Fibroblast of mammary gland (primary cell): ENCODE measurements around the gene PPT1.
"Not testable (repeated sequence)": the region's sequence is repeated elsewhere in the genome, so short reads cannot be mapped to it uniquely, and the experiment has no call there.

ENCODE experiments used
- DNase-seq: peaks from one replicate; pipeline ENCODE4 v3.0.0-alpha.2; 2010; ENCODE audit warnings: low read depth
- H3K4me3 ChIP-seq: 2 replicates; pipeline ENCODE4 v1.5.1; 2011; ENCODE audit warnings: low read depth, mild to moderate bottlenecking, low read length, moderate library complexity; ENCODE audit not compliant: control insufficient read depth
- TF ChIP-seq, protein P1 (sequence below): conservative IDR thresholded peaks from 2 replicates; pipeline ENCODE4 v1.5.1; 2011; ENCODE audit warnings: low read depth, low read length, inconsistent platforms; ENCODE audit not compliant: control insufficient read depth, insufficient read depth

Gene PPT1

DNA sequence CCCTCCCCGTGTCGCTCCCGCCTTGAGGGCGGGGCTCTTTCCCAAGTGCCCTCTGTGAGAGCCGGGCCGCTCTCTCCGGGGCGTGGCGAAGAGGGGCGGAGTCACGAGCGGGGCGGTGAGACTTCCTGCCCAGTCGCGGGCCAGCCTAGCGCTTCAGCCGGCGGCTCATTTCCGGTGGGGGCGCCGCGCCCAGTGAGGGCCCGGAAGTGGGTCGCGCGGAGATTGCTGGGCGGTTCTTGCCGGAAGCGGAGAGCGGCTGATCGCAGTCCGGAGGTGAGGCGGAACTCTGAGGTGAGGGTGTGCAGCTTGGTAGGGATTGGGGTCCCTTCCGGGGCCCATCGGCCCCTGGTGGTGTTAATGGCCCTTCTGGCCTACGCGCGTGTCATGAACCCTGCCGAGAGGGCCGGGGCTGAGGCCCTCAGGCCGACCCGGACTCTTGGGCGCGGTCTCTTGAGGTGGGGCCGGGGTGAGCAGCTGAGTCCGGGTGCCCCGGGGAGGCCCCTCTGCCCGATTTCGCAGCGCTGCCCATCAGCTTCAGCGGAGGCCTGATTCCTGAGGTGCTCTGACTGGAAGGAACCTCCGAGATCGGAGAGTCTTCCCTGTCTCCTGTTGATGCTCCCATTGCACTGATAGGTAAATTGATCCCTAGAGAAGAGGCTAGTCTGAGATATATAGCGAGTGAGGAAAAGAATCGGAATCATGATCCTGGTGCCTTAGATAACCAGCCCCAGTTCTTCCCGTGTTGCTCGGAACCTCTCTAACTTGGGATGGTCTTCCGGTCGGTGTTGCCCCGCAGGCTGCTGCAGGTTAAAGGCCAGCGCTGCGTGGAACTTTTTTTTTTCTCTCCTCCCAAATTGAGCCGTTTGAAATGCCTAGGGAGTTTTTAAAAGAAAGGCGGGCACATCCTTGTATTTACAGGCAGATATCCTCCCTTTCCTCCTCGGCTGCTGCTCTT lies 56.3 kb downstream of the PPT1 start, which contains the start of gene CAP1:
CAP1 (plus strand) TSS at position 219 of the 955 bp plus-strand sequence. CDS start 18,618 bp downstream, outside the sequence.
- TF ChIP-seq, protein P1, sequence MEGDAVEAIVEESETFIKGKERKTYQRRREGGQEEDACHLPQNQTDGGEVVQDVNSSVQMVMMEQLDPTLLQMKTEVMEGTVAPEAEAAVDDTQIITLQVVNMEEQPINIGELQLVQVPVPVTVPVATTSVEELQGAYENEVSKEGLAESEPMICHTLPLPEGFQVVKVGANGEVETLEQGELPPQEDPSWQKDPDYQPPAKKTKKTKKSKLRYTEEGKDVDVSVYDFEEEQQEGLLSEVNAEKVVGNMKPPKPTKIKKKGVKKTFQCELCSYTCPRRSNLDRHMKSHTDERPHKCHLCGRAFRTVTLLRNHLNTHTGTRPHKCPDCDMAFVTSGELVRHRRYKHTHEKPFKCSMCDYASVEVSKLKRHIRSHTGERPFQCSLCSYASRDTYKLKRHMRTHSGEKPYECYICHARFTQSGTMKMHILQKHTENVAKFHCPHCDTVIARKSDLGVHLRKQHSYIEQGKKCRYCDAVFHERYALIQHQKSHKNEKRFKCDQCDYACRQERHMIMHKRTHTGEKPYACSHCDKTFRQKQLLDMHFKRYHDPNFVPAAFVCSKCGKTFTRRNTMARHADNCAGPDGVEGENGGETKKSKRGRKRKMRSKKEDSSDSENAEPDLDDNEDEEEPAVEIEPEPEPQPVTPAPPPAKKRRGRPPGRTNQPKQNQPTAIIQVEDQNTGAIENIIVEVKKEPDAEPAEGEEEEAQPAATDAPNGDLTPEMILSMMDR: no peak
- DNase-seq: peak; percentile 96
- H3K4me3 ChIP-seq: peak within 1 kb of the TSS; percentile 99

DNA sequence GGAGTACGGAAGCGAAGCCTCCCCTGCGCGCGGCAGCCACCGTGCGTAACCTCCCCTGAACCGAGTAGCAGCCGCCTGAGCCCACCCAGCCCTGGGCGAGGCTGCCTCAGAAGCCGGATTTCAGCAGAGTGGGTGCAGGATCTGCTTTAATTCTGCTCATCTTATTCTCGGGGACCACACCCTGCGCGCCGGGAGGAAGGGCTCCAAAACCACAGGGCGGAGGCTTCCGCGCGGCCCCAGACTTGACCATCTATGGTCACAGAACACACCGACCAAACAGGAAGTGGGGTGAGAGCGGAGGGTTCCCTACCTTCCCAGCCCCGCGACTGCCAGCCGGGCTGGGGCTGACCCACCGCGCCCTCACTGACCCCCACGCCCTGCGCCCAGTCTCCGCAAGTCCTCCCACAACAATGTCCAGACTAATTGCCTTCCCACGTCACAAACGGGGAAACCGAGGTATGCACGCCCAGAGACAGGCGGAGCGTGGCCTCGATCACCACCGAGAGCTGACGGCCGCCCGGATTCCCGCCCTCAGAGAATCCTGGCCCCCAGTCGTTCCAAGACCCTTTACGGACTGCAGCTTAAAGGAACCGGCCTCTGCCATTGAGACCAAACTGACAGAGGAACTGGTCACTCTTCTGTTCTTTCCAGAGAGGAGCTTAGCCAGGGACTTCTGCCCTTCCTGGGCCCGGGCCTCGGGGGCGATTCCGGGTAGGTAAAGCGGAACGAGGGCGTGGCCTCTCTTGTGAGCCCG lies 57.1 kb downstream of the PPT1 start:
- peak overlapping the region; percentile 99 for H3K4me3 ChIP-seq
- peak; percentile 83 for DNase-seq
- TF ChIP-seq, protein P1: no peak

DNA sequence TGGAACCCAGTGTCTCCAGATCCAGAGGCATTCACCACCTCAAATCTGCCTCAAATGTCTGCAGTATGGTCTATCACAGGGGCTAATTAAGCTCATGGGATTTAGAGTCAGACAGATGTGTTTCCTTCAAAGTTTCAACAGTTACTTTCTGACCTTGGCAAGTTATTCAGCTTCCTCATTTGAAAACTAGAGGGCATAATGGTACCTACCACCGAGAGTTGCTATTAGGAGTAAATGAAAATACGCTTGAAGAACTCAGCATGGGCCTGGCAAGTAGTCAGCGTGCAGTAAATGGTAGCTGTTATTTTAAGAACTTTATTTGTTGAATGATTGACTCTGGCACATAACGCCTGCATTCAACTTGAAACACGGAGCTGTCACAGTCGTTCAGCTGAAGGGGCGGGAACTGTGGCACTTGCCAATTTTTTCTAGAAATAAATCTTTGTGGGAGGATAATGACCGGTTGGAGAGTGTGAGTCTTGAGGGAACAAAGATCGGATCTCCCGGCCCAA lies 57.8 kb downstream of the PPT1 start:
- peak; percentile 59 for DNase-seq
- TF ChIP-seq, protein P1: no peak

DNA sequence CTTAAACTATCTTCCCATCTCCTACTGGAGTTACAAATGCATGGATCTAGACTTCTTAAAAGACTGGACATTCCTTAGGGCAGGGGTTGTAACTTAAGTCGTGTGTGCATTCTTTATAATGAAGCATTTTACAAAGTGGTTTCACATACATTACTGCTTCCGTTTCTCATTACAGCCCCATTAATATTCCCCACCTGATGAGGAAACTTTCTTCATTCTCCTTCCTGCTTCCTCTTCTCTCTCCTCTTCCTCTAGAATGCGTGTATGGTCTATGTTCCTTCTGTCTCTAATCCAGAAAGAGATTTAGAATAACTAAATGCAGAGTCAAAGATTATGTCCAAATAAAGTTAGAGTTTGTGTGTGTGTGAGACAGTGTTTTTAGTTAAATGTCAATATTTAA lies 58.4 kb downstream of the PPT1 start:
- no peak for DNase-seq
- TF ChIP-seq, protein P1: no peak
- no peak overlapping the region for H3K4me3 ChIP-seq

More for the DNA sequence above, 57.8 kb downstream of the PPT1 start:
- peak overlapping the region; percentile 99 for H3K4me3 ChIP-seq

DNA sequence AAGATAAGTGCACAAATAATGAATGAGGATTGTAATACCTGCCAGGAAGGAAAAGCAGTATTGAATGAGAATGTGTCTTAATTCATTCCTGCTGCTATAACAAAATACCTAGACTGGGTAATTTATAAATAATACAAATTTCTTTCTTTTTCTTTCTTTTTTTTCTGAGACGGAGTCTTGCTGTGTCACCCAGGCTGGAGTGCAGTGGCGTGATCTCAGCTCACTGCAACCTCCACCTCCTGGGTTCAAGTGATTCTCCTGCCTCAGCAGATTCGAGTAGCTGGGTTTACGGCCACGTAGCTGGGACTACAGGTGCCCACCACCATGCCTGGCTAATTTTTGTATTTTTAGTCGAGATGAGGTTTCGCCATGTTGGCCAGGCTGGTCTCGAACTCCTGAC lies 59.8 kb downstream of the PPT1 start:
- H3K4me3 ChIP-seq, DNase-seq: not testable (repeated sequence)

DNA sequence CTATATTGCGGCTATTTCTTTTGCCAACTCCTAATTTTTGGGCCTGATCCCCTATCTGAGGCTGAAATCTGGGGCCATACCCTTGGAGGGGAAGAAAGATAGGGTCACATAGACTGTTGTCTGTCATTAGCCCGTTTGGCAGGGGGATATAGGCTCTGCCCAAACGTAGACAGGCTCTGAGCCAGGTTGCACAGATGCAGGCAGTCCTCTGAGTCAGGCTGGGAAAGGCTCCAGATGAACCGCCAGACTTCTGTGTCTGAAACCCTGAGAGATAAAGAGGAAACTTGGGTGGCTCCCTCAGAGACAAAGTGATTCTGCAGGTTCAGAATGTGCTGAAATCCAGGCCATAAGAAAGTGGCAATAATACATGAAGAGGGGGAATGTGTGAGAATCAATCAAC lies 60.5 kb downstream of the PPT1 start:
- peak; percentile 84 for DNase-seq

More for the DNA sequence above, 60.5 kb downstream of the PPT1 start:
- TF ChIP-seq, protein P1: no peak
- H3K4me3 ChIP-seq: no peak overlapping the region
